ENCODE results near the gene ZSWIM8.
"Not testable (repeated sequence)": the region's sequence is repeated elsewhere in the genome, so short reads cannot be mapped to it uniquely, and the experiment has no call there.

ZSWIM8 gene

DNA sequence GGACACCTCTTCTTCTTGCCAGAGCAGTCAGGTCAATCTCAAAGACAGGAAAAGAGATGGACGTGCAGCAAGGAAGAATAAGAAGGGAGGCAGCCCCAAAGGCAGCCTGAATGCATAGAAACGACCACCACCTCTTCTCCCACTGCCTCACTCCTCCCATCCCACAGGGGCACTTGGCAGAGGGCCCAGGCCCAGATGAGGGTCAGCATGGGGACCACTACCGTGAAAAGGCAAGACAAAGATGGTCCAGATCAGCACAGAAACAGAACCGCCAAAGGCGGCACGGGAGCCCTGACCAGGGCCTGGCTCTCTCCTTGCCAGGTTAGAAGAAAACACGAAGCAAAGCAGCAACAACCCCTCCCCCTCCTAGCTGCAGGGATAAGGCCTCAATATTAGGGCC is 27.9 kb downstream of the ZSWIM8 start:
- DNase-seq (ENCODE audit: low read depth in 4 of 4, low spot score in 1 of 4) = no peak

DNA sequence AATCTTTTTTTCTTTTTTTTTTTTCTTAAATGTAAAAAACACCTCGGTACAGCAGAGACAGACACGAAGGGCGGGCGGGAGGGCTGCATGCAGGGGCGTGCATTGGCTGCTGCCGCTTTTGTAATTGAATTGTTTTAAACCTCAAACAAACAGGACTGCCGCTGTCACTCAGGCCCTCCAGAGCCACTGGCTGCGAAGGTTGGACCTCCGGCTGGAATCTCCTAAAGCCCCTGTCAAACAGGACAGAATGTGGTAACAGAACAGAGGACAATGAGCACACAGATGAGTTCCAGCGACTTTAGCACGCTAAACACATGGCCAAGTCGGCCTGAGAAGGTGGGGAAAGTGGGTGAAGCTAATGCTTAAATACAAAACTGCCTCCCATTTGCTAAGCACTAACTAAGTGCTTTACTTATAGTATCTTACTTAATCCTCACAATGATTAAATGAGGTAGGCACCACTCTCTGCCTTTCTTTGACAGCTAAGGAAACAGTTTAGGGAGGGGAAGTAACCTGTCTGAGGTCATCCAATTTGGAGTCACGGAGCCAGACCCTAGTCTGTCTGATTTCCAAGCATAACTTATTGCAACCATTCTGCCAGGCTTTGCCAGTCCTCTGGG is 29.0 kb downstream of the ZSWIM8 start:
- no peak for DNase-seq (ENCODE audit: low read depth in 4 of 4, low spot score in 1 of 4)

DNA sequence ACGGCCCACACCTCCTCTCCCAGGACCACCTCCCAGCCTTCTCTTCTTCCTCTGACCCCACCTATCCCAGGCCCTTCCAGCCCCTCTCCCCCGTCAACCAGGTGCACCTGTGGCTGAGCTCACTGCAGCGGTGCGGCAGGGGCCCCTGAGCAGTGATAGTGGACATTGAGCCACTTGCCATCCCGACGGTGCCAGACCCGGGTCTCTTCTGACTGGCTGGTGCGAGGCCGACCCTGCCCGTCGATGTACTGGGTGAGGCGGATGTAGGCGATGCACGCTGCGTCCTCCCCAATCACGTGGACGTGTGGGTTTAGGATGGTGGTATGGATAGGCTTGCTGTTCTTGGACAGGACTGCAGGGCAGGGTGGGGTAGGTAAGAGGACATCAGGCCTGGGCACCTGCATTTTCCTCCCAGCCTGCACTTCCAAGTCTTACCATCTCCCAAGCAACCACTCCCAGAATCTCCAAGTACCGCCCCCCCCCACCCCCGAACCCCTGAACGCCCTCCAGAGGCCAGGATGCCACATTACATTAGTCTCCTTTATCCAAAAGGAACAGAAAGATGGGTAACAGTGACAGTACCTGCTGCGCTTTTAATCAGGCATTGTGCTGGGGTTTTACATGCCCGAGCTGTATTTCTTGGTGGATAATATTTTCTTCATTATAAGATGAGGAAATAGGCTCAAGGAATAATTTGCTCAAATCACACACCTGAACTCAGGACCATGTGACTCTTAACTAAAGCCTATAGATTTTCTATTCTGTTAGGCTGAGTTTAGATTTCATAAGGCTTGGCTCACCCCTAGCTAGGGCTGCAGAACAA is 29.7 kb downstream of the ZSWIM8 start:
- DNase-seq (ENCODE audit: low read depth in 4 of 4, low spot score in 1 of 4) = no peak

DNA sequence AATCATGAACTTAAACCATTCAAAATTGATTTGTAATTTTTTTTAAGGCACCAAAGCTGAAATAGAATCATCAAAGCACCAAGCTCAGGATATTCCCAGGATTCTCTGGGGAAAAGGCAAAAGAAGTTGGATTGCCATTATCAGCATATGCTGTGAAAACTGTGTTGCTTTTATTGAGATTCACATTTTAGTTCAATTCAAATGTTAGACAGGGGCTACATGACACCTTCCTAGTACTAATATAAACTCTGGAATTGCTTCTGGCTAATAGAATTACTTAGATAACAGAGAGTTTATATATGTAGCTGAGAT is 30.3 kb downstream of the ZSWIM8 start:
- DNase-seq (ENCODE audit: low read depth in 4 of 4, low spot score in 1 of 4) = no peak

DNA sequence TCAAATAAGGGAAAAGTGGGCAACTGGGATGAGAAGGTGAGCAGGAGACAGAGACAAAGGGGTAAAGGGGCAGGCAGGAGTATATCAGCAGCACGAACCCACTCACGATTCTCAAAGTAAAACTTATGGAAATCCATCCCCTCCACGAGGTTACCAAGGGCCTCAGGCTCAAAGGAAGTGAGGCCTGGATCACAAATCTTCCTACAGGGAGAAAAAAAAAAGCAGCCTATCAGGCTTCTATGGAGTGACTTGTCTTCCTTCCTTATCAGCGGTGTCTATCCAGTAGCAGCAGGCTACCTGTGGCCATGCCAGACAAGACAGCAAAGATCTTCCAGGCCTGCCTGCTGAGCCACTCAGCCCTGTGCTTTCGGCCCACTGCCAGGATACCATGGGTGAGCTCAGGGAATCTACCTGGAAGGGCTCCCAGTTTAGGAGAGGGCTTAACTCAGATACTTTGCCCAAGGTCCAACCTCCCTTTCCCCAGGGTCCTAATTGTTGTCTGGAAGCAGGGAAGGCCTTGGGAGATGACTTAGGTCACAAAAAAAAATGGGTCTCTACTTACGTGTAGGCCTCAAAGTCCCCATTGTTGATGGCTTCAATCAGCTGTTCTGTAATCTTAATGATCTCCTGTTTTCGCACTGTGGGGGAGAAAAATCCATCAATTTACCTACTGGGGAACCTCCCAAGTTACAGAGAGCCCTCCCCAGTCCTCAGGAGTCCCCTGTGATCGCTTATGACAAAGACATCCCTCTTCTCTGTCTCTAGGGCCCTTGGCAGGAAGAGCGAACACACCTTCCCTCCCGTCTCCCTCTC is 31.7 kb downstream of the ZSWIM8 start:
- no peak for DNase-seq (ENCODE audit: low read depth in 4 of 4, low spot score in 1 of 4)

DNA sequence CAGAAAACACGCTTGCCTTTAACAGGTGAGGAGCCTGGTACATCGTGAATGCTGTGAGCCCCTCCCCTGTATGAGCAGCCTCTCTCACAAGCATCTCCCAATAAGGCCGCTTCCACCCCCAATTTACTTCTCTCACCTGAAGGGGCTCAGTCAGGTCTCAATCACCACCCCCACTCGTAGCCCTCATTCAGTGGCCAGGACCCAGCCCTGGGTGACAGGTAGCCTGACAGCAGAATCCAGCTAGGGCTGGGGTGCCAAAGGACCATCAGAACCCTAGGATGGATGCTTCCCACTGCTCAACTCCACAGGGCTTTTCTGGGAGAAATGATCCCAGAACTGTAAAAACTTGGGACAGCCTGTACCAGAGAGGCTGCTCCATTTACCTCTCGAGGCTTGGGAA is 32.4 kb downstream of the ZSWIM8 start:
- DNase-seq (ENCODE audit: low read depth in 4 of 4, low spot score in 1 of 4) = no peak

DNA sequence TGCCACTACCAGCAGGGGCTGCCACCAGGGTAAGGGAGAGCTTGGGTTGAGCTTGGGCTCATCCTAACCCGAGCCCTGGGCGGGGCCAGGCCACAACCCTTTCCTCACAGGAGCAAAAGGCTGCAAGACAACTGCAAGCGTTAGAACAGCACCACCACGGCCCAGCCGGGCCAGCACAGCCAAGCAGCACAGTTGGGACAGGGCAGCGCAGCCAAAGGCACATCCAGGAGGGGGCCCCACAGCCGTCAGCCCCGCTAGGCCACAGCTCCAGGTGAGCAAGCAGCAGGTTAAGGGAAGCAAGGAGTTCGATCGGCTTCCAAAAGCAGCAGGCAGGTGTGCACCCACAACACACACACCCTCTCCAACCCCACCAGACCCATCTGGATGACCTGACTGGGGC is 33.0 kb downstream of the ZSWIM8 start:
- no peak for DNase-seq (ENCODE audit: low read depth in 4 of 4, low spot score in 1 of 4)

DNA sequence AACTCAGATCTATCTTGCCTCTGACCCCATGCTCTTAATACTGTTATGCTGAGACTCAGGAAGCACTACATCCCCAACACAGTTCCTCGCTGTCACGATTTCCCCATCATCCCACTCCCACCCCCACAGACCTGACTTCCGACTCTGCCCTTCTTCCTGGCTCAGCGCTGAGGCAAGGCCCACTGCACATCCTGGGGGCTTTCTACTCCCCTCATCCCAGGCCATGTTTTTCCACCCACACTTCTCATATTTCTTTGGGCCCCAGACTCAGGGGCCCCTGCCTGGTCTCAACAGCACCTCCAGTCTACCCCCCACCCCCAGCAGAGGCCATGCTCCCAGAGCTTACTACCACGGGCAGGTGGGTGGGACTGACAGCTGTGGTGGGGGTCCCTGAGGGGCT is 33.7 kb downstream of the ZSWIM8 start:
- DNase-seq (ENCODE audit: low read depth in 4 of 4, low spot score in 1 of 4) = no peak

DNA sequence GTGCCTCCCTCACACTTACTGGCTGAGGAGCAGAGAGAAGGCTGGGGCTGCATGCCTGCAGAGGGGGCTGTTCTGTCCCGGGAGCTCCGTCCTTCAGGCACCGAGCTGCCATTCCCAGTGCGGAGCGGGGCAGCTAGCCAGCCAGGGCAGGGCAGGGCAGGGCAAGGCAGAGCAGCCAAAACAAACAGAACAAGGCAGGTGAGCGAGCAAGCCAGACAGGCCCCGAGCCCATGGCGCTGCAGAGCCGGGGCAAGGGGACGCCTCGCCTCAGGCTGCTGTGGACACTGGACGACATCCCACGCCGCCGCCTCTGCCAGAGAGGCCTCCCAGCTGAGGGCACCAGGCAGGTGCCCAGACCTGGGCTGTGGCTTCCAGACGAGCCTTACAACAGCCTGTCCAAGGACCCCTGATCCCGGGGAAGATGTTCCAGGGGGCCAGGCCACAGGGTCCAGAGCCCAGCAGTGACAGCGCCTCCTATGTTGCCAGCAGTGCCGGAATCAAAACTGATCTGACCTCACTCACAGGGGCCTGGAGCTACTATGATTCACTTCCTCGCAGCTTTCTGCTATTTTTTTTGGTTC is 34.2 kb downstream of the ZSWIM8 start:
- DNase-seq (ENCODE audit: low read depth in 4 of 4, low spot score in 1 of 4) = no peak

DNA sequence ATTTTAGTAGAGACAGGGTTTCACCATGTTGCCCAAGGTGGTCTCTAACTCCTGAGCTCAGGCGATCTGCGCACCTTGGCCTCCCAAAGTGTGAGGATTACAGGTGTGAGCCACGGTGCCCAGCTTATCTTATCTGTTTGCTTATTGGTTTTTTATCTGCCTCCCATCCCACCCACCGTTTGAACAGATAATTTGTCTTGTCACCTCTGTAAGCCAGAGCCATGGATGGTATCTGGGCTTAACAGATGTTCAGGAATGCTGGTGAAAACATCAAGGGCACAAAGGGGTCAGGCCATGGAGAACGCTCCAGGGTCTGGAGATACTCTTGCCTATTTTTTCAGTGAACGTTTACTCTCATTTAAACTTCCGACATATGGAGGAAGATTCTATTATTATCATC is 38.0 kb downstream of the ZSWIM8 start:
- DNase-seq (ENCODE audit: low read depth in 4 of 4, low spot score in 1 of 4) = no peak

DNA sequence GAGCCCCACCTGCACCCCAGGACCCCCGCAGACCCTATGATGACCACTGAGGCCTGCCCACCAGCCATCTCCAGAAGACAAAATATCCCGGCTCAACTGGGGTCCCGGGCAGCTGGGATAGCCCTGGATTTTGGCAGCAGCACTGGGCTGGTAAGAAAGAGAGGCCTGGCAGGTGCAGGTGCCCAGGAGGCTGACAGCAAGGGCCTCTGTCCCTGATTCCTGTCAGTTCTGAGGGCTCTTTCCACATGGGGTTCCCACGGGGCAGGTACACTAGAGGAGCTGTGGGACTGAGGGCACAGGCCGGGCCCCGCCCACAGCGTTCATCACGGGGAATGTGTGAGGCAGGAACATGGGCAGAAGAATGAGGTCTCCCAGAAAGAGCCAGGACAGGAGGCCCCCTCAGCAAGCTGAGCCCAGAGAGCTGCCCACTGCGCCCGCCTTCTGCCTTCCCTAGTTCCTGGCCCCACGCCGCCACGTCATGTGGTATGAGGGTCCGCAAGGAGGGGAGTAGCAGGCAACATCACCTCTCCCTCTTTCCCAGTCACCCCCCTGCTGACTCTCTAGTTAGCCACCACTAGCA is 38.8 kb downstream of the ZSWIM8 start:
- DNase-seq (ENCODE audit: low read depth in 4 of 4, low spot score in 1 of 4) = no peak

DNA sequence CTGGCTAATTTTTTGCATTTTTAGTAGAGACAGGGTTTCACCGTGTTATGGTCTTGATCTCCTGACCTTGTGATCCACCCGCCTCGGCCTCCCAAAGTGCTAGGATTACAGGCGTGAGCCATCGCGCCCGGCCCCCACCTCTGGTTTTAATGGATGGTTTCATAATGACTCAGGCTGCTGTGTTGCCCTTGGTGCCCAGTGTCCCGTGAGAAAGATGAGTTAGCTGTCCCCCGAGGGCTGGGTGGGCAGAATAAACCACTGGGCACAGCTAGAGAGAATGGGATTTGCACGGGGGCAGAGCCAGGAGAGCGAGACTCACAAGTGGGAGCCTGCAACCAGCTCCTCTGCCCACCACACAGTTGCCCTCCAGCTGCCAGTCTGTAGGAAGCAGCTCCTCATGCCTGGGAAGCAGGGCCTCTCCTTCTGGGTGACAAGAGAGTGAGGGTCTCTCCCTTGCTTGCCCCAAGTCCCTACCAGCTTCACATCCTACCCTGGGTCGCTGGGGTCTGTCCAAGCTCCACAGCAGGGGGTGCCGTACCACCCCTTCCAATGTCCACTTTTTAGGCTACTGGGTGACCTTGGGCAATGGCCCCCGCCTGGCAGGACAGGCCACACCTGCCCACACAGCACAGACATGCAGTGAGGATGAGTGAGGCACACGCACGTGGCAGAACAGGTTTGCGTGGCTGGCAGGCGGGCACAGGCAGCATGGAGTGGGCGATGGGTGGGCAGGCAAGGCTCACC is 42.1 kb downstream of the ZSWIM8 start:
- no peak for DNase-seq (ENCODE audit: low read depth in 4 of 4, low spot score in 1 of 4)

DNA sequence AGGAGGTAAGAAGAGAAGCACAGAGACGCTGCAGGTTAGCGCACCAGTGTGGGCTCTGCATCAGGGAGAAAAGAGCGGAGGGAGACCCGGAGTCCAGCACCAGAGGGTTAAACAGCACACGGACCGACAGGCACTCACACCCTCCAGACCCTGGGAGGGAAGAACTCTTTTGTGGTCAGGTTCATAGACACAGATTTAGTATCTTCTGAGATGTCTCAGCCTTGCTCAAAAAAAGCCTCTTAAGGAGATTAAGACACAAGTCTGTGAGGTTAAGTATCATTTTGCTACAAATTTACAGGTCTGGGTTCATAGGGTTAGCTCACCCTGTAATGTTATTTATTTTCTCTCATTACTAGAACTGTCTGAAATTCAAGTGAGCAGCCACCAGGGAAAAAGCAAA is 42.8 kb downstream of the ZSWIM8 start:
- no peak for DNase-seq (ENCODE audit: low read depth in 4 of 4, low spot score in 1 of 4)

DNA sequence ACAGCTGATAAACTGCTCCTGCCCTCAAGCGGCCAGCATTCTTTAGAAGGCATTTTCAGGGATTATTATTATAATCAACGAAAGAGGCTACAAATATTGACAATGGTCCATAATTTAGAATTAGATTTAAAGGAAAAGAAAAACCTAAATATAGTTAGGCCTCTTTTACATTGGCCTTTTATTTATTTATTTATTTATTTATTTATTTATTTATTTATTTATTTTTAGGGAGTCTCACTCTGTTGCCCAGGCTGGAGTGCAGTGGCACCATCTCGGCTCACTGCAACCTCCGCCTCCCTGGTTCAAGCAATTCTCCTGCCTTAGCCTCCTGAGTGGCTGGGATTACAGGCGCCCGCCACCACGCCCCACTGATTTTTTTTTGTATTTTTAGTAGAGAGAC is 43.7 kb downstream of the ZSWIM8 start:
- DNase-seq (ENCODE audit: low read depth in 4 of 4, low spot score in 1 of 4) = not testable (repeated sequence)

DNA sequence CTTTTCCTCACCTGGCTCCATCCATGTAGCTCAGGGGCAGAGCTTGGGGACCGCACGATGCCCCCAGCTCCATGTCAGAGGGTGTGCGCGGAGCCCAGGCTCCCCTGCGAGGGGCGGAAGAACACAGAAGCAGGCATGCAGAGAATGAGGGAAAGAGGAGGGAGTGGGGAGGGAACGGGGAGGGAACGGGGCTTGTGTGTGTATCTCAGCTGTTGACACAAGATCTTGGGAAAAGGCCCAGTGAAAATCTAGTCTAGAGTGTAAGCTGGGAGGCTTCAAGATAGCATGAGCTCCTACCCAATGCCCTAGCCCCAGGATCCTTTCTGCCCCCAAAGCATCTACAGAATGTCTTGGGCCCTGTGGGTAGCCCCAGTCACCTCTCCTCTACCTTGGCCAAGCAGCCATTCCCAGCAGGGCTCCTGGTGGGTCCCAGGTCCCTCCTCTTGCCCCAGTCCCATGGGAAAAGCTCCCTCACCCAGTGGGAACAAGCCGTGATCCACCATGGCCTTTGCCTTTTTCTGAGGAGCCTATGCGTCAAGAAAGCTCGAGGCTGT is 51.1 kb downstream of the ZSWIM8 start:
- no peak for DNase-seq (ENCODE audit: low read depth in 4 of 4, low spot score in 1 of 4)

DNA sequence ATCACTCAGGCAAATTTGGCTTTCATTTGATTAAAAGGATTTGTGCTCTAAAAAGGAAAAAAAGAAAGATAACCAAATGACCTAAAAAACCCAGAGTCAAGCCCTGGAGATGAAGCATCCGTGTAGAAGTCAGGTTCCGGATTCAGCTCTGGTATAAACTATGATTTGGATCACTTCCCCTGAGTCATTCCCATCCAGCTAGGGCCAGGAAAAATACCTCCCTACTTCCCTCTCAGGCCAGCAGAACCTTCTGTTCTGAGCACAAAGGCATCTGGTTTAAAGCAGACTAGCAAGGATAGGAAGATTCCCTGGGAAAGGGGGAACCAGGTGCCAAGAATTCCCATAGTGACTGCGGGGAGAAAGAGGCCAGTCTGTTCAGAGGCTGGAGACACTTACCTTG is 51.7 kb downstream of the ZSWIM8 start:
- DNase-seq (ENCODE audit: low read depth in 4 of 4, low spot score in 1 of 4) = no peak

DNA sequence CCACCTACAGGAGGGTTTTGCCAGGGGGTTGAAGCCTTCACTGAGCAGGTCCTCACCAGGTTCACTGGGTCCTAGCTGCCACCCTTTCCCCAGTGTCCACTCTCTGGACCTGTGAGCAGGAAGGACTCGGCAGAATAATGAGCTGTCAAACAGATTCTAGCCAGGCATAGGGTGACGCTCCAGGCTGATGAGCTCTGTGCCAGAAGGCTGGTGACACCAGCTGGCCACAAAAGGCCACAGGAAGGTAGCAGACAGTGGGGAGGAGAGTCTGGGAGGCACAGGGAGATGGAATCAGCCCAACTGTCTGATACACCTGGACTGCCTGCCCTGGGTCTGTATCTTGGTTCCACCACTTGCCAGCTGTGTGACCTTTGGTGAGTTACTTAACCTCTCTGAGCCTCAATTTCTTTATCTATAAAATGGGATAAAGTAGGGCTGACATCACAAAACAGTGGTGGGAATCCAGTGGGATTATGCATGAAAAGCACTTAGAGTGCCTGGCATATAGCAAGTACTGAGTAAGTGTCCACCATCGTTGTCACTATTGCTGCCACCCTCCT is 52.7 kb downstream of the ZSWIM8 start:
- DNase-seq (ENCODE audit: low read depth in 4 of 4, low spot score in 1 of 4) = no peak

DNA sequence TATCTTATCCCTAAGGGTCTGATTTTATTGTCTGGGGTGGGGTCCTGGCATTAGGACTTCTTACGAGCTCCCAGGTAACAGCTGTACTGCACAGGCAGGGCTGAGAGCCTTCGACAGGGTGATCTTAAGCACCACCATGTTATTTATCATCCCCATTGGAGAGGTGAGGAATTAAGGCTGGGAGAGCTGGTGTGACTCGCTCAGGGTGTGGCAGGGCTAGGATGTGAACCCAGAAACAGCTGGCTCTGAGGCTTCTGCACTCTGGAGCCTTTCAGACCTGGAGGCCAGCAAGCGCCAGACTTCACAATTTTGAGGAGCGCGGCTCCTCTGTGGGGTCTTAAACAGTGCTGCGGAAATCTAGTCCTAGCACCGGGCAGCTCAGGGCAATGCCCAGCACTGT is 53.4 kb downstream of the ZSWIM8 start:
- no peak for DNase-seq (ENCODE audit: low read depth in 4 of 4, low spot score in 1 of 4)

DNA sequence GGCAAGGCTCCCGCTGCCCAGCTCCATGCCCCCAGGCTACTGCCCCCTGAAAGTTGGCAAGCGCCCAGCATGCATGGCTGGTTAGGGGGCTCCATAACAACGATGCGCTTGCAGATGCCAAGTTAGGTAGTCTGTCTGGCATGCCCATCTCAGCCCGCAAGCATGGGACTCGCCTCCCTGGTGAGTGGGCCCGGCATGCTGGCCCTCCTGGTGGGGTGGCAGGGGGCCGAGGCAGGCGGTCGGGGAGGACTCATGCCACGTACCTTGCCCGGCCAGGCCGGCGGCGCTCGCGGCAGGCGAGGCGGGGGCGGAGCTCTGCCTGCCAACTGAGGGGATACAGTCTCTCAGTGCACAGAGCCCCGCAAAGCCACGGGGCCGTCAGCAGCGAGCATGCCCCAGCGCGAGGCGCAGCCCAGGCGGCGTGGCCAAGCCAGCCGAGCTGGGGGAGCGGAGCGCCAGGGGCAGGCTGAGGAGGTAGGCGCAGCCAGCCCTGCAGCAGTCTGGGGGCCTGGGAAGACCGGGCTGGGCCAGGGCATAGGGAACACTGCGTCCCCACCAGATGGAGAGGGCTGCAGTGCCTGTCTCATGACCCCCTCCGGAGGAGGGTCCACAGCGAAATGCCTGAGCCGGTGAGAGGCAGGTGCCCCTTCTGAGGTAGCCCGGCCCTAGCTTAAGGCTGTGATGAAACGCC is 54.0 kb downstream of the ZSWIM8 start:
- DNase-seq (ENCODE audit: low read depth in 4 of 4, low spot score in 1 of 4) = no peak

DNA sequence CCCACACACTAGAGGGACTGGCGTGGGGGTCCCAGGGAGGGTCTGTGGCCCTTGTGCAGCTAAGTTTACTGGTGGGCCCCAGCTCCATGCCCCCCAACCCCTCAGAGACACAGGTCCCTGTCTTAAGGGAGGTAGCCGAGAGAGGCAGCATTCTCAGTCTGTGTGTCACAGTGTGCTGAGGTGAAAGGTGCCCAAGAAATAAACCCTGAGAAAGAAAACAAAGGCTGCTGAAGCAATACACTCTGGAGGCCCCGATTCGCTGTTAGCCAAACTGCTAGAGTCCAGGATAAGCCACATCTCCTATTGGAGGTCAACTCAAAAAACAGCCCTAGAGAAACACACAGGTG is 54.6 kb downstream of the ZSWIM8 start:
- DNase-seq (ENCODE audit: low read depth in 4 of 4, low spot score in 1 of 4) = no peak

Data from stimulated activated CD4-positive, alpha-beta T cell treated with anti-CD3 and anti-CD28 coated beads, Interleukin-1b, Interleukin-23, amount 100 ng/mL, for 24 hours (primary cell).